Measurements from ENCODE around the gene PDCL3.

PDCL3 gene

DNA sequence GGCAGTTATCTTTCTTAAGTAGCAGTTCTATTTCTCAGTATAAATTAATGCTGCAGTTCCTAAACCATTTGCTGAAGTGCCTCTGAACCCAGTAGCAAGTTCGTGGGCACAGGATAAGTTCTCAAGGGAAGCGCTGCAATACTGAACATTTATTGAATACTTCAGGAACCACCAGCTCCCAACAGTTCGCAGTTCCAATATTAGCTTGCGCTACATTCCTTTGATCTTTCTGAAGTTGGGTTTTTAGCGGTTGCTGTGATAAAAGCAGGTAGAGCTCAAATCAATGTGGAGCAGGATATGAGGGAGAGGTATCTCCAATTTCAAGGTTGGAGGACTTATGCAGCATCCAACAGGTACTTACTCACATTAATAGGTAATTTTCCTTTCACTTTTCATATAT, 33.7 kb downstream of the PDCL3 start:
- no peak for TF ChIP-seq Cebpa-rat (IDR thresholded peaks at IDR 0.05)
- Histone ChIP-seq H3K4me3 (no peak overlapping the region), H3K36me3 (no peaks in the 10 kb centered on the region), H3K4me1 (peaks cover 0 to 16% (median 8%) of the 10 kb centered on the region in 10 experiments; a peak in 12 of 20 replicates), H3K9me3 (replicated peaks in 1 of 11) (no peaks in the 10 kb centered on the region), H3K9ac (no peak overlapping the region), H3K4me2 (no peak overlapping the region), H3K27me3 (no peaks in the 10 kb centered on the region), H3K27ac (no peak overlapping the region), H4K20me1 (no peaks in the 10 kb centered on the region)

GRCh38 chr2:100599566-100599965, 36.8 kb downstream of the PDCL3 start:
- no peaks in the 10 kb centered on the region for H4K20me1 ChIP-seq

GRCh38 chr2:100601661-100602060, 38.9 kb downstream of the PDCL3 start:
- H3K9ac ChIP-seq: no peak overlapping the region

More at GRCh38 chr2:100599566-100599965, 36.8 kb downstream of the PDCL3 start:
- Histone ChIP-seq H3K4me3 (no peak overlapping the region), H3K27me3 (no peaks in the 10 kb centered on the region), H3K4me2 (peak overlapping the region in 1 of 11 experiments; percentile 21; a peak in 1 of 22 replicates), H3K27ac (no peak overlapping the region), H3K36me3 (no peaks in the 10 kb centered on the region), H3K9me3 (replicated peaks in 1 of 11) (no peaks in the 10 kb centered on the region), H3K9ac (no peak overlapping the region), H3K4me1 (peaks cover 0 to 8% (median 0%) of the 10 kb centered on the region in 10 experiments; a peak in 3 of 20 replicates)
- no peak for TF ChIP-seq Cebpa-rat (IDR thresholded peaks at IDR 0.05)

DNA sequence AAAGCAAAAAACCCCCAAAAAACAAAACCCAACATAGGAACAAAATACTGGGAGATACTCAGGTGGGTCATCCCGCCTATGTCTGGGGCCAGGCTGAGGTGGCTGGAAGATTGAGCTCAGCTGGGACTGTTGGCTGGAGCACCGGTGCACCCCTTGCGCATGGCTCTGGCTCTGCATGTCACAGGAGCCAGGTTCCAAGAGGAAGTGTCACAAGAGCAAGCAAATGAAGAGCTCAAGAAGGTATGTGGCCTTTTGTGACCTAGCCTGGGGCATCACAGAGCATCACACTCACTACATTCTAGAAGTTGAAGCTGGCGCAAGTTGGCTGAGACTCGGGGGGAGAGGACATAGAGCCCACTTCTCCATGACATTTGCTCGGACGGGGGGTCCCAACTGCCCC, 40.6 kb downstream of the PDCL3 start:
- peaks cover 0 to 8% (median 0%) of the 10 kb centered on the region in 10 experiments; a peak in 3 of 20 replicates for H3K4me1 ChIP-seq
- no peak overlapping the region for H3K9ac ChIP-seq
- H3K4me2 ChIP-seq: no peak overlapping the region
- no peaks in the 10 kb centered on the region for H3K27me3 ChIP-seq
- H3K36me3 ChIP-seq: no peaks in the 10 kb centered on the region
- no peaks in the 10 kb centered on the region for H3K9me3 ChIP-seq (replicated peaks in 1 of 11)
- H3K27ac ChIP-seq: no peak overlapping the region
- no peak overlapping the region for H3K4me3 ChIP-seq
- no peaks in the 10 kb centered on the region for H4K20me1 ChIP-seq
- no peak for TF ChIP-seq Cebpa-rat (IDR thresholded peaks at IDR 0.05)

More at GRCh38 chr2:100601661-100602060, 38.9 kb downstream of the PDCL3 start:
- Histone ChIP-seq H3K27me3 (no peaks in the 10 kb centered on the region), H3K4me2 (no peak overlapping the region), H4K20me1 (no peaks in the 10 kb centered on the region), H3K4me3 (no peak overlapping the region), H3K27ac (no peak overlapping the region), H3K9me3 (replicated peaks in 1 of 11) (no peaks in the 10 kb centered on the region), H3K36me3 (no peaks in the 10 kb centered on the region), H3K4me1 (peaks cover 0 to 8% (median 0%) of the 10 kb centered on the region in 10 experiments; a peak in 3 of 20 replicates)
- TF ChIP-seq Cebpa-rat (IDR thresholded peaks at IDR 0.05): no peak

- H3K4me2 ChIP-seq: no peak overlapping the region
- TF ChIP-seq Cebpa-rat (IDR thresholded peaks at IDR 0.05): no peak
- no peaks in the 10 kb centered on the region for H3K27me3 ChIP-seq
- H3K27ac ChIP-seq: no peak overlapping the region
- H3K4me3 ChIP-seq: no peak overlapping the region
- H3K36me3 ChIP-seq: no peaks in the 10 kb centered on the region
- H3K9ac ChIP-seq: no peak overlapping the region
- no peaks in the 10 kb centered on the region for H3K9me3 ChIP-seq (replicated peaks in 1 of 11)
- H4K20me1 ChIP-seq: no peaks in the 10 kb centered on the region
- peaks cover 0 to 8% (median 0%) of the 10 kb centered on the region in 10 experiments; a peak in 3 of 20 replicates for H3K4me1 ChIP-seq
These were observed 41.3 kb downstream of the PDCL3 start for GRCh38 chr2:100603948-100604633.

DNA sequence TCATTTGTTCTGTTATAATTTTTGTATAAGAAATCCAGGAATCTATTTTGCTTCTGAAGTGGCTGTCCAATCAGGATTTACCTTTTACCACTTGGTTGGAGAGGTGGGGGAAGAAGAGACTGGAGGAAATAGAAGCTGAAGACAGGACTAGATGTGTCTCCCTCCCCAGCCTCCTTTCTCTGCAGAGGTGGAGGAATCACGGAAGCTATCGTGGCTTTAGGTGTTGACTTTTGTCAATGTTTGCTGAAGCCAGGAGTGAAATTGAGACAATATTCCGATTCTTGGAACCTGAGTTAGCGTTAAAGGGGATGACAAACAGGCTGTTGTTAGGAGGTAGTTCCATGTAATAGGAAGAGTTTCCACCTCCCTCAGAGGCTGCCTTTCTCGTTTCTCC, 43.5 kb downstream of the PDCL3 start:
- Histone ChIP-seq H3K27me3 (no peaks in the 10 kb centered on the region), H3K36me3 (no peaks in the 10 kb centered on the region), H3K4me1 (0 out of 20 replicates have a peak, but pooled peaks cover 0 to 8% (median 0%) of the 10 kb centered on the region in 10 experiments), H3K27ac (no peak overlapping the region), H4K20me1 (no peaks in the 10 kb centered on the region), H3K9me3 (replicated peaks in 1 of 11) (no peaks in the 10 kb centered on the region), H3K4me2 (no peak overlapping the region), H3K4me3 (no peak overlapping the region), H3K9ac (no peak overlapping the region; a peak in 1 of 22 replicates)
- no peak for TF ChIP-seq Cebpa-rat (IDR thresholded peaks at IDR 0.05)

GRCh38 chr2:100606726-100607343, 44.0 kb downstream of the PDCL3 start:
- no peak overlapping the region; a peak in 1 of 22 replicates for H3K9ac ChIP-seq
- no peaks in the 10 kb centered on the region for H3K36me3 ChIP-seq
- no peak overlapping the region for H3K4me2 ChIP-seq
- 0 out of 20 replicates have a peak, but pooled peaks cover 0 to 4% (median 0%) of the 10 kb centered on the region in 10 experiments for H3K4me1 ChIP-seq
- no peaks in the 10 kb centered on the region for H4K20me1 ChIP-seq
- no peak overlapping the region for H3K4me3 ChIP-seq
- H3K27ac ChIP-seq: no peak overlapping the region
- TF ChIP-seq Cebpa-rat (IDR thresholded peaks at IDR 0.05): no peak
- no peaks in the 10 kb centered on the region for H3K9me3 ChIP-seq (replicated peaks in 1 of 11)
- H3K27me3 ChIP-seq: no peaks in the 10 kb centered on the region

- Histone ChIP-seq H3K9ac (no peak overlapping the region), H4K20me1 (no peaks in the 10 kb centered on the region), H3K27me3 (no peaks in the 10 kb centered on the region), H3K4me2 (no peak overlapping the region), H3K9me3 (replicated peaks in 1 of 11) (no peaks in the 10 kb centered on the region), H3K36me3 (no peaks in the 10 kb centered on the region), H3K4me3 (no peak overlapping the region), H3K27ac (no peak overlapping the region), H3K4me1 (no peaks in the 10 kb centered on the region)
- no peak for TF ChIP-seq Cebpa-rat (IDR thresholded peaks at IDR 0.05)
These were observed 47.6 kb downstream of the PDCL3 start for GRCh38 chr2:100610381-100610831.

DNA sequence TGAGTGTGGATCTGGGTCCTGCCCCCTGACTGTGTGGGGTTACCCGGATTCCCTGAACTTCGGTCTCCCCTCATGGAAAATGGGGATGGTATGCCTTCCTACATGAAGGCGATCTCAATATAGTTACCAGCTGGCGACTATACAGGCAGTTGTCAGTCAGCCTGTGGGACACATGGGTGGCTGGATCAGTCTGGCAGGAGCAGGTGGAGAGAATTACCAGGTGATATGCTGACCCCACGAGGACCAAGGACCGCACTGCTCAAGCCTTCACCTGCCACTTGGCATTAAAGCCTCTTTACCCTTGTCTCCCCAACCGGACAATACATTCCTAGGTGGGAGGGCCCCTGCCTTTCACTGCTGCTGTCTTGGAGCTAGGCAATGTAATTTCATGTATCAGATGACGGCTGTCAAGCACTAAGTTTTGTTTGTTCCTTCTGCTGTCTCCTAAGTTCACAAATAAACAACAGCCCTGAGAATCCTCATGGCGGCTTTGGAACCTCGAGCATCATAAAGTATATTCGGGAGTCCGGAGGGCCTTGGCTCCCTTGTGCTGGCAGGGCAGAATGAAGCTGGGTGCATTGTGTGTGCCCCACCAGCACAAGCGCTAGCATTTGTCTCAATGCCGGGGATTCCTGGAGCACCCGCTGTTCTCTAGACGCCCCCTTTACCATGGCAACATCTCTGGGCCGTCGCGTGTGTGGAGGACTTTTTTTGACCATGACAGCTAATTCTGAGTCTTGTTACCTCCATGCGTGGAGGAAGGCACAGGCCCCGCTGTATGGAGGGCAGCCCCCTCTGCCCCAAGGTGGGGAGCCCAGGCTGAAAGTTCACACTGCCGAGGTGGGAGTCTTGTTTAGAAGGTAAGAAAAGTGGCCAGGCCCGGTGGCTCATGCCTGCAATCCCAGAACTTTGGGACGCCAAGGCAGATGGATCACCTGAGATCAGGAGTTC, 48.6 kb downstream of the PDCL3 start:
- TF ChIP-seq Cebpa-rat (IDR thresholded peaks at IDR 0.05): no peak
- H3K27me3 ChIP-seq: no peaks in the 10 kb centered on the region
- no peaks in the 10 kb centered on the region for H3K4me1 ChIP-seq
- no peak overlapping the region for H3K27ac ChIP-seq
- H3K9me3 ChIP-seq (replicated peaks in 1 of 11): no peaks in the 10 kb centered on the region
- H4K20me1 ChIP-seq: no peaks in the 10 kb centered on the region
- no peak overlapping the region for H3K9ac ChIP-seq
- no peak overlapping the region for H3K4me2 ChIP-seq
- H3K36me3 ChIP-seq: no peaks in the 10 kb centered on the region
- H3K4me3 ChIP-seq: no peak overlapping the region

Data from BLaER1 treated with 17β-estradiol and CSF1 and Interleukin-3, amounts not matched to agents 10 nM and 100 nM (cell line).